Panc1 (cell line): ENCODE data around the gene GALNT14. TPM values are rescaled to one million over a fixed set of nuclear protein-coding genes. Genes with fewer than 3 reads are reported as not detected.

Experiments
- ATAC-seq: fragments of 200-7000 bp; cut with Tn5 transposase; 2 replicates; pipeline ENCODE4 v1.9.1; 2020; ENCODE audit warnings: mild to moderate bottlenecking, moderate library complexity
- BruUV-seq: library from RNA; stranded (reverse); fragments of 400-500 nt; replicated peaks from 2 replicates; lab custom pipeline; 2021; lab: Mats Ljungman, UMichigan
- CTCF ChIA-PET: fragments of 300-600 bp; sonication (Branson Sonifier 250); formaldehyde crosslinking; loops from one replicate; lab custom pipeline; 2022; ENCODE audit warnings: antibody characterized with exemption; lab: Charles Lee
- POLR2A ChIA-PET: fragments of 300-600 bp; sonication (Branson Sonifier 250); formaldehyde crosslinking; loops from one replicate; lab custom pipeline; 2022; ENCODE audit warnings: antibody characterized with exemption; lab: Charles Lee
- DNase-seq: peaks from one replicate; pipeline ENCODE4 v3.0.0-alpha.2; 2010; ENCODE audit warnings: low read depth, low spot score
- H3K27ac ChIP-seq: 2 replicates; pipeline ENCODE4 v1.5.1; 2011; ENCODE audit warnings: mild to moderate bottlenecking, low read length, inconsistent platforms
- H3K27me3 ChIP-seq: fragments of 200-500 bp; sonication (Bioruptor generic); 2 replicates; pipeline ENCODE4 v1.6.0; 2014; ENCODE audit warnings: low read length, inconsistent platforms; ENCODE audit not compliant: control insufficient read depth, insufficient read depth
- H3K36me3 ChIP-seq: fragments of 200-500 bp; sonication (Bioruptor generic); 2 replicates; pipeline ENCODE4 v1.5.1; 2014; ENCODE audit warnings: inconsistent platforms, mild to moderate bottlenecking, low read length, moderate library complexity; ENCODE audit not compliant: control insufficient read depth, insufficient read depth
- H3K4me1 ChIP-seq: 2 replicates; pipeline ENCODE4 v1.5.1; 2011; ENCODE audit warnings: inconsistent platforms, mild to moderate bottlenecking, low read length, moderate library complexity; ENCODE audit not compliant: control insufficient read depth, insufficient read depth
- H3K4me3 ChIP-seq, 2 experiments: 2 replicates each; pipeline ENCODE4 v1.5.1; 2011 to 2012; ENCODE audit warnings: low read depth in 2 of 2, low read length in 2 of 2, mild to moderate bottlenecking in 2 of 2, inconsistent platforms in 1 of 2, moderate library complexity in 1 of 2
- H3K9me3 ChIP-seq: fragments of 200-500 bp; sonication (Bioruptor generic); 2 replicates; pipeline ENCODE4 v1.5.1; 2014; ENCODE audit warnings: low read depth, mild to moderate bottlenecking, inconsistent platforms, low read length, moderate library complexity; ENCODE audit not compliant: control insufficient read depth, insufficient read depth
- CTCF ChIP-seq: fragments of 450-650 bp; IDR thresholded peaks from 2 replicates; pipeline ENCODE4 v1.5.1; 2017; ENCODE audit warnings: mild to moderate bottlenecking
- POLR2AphosphoS5 ChIP-seq: IDR thresholded peaks from 2 replicates; pipeline ENCODE4 v1.6.1; 2012; ENCODE audit warnings: mild to moderate bottlenecking, low read depth, low read length, moderate library complexity
- SIN3A ChIP-seq: IDR thresholded peaks from 2 replicates; pipeline ENCODE4 v1.6.1; 2012; ENCODE audit warnings: low read depth, mild to moderate bottlenecking, low read length, moderate library complexity, borderline replicate concordance; ENCODE audit not compliant: insufficient read depth
- TCF7L2 ChIP-seq: IDR thresholded peaks from 2 replicates; pipeline ENCODE4 v1.6.1; 2011; ENCODE audit warnings: mild to moderate bottlenecking, low read depth, low read length, inconsistent platforms
- in situ Hi-C: cut with HindIII; loops from 2 replicates; pipeline ENCODE4 v1.10.0; 2016; ENCODE audit warnings: low sequenced_read_pairs, low pct_unique_long_range_greater_than_20kb
- intact Hi-C: fragments of 100-400 bp; cut with micrococcal nuclease; formaldehyde crosslinking; loops from one replicate; pipeline ENCODE4 v1.10.0; 2022; ENCODE audit not compliant: unreplicated experiment
- total RNA-seq: library from RNA; stranded (reverse); gene quantifications from one replicate; pipeline ENCODE4 v1.2.1, GENCODE V29; 2021; ENCODE audit not compliant: unreplicated experiment
- TF ChIP-seq, protein P1 (sequence below), 2 experiments: IDR thresholded peaks; 2 replicates each; pipeline ENCODE4 v1.6.1; 2011 to 2012; ENCODE audit warnings: low read depth in 2 of 2, control low read depth in 1 of 2, low read length in 1 of 2, mild to moderate bottlenecking in 1 of 2, moderate library complexity in 1 of 2; ENCODE audit not compliant: insufficient read depth in 1 of 2

Gene GALNT14
- total RNA-seq, 1 experiment from 2014 or later, result 0.67 TPM

- Histone ChIP-seq H3K4me1 (no peaks in the 10 kb centered on the region; the same call in 1 of the 2 replicates), H3K27ac (no peak overlapping the region), H3K4me3 (no peak overlapping the region), H3K36me3 (no peaks in the 10 kb centered on the region), H3K9me3 (no peaks in the 10 kb centered on the region), H3K27me3 (peaks cover 9% of the 10 kb centered on the region)
- ChIA-PET CTCF (no interaction called here), POLR2A (no interaction called here)
- in situ Hi-C loops (no loop called here), intact Hi-C loops (no loop called here)
- no TSS peak for BruUV-seq
- ATAC-seq, result no peak
- TF ChIP-seq CTCF (no peak), TCF7L2 (no peak), POLR2AphosphoS5 (no peak), SIN3A (no peak)
- TF ChIP-seq, protein P1, sequence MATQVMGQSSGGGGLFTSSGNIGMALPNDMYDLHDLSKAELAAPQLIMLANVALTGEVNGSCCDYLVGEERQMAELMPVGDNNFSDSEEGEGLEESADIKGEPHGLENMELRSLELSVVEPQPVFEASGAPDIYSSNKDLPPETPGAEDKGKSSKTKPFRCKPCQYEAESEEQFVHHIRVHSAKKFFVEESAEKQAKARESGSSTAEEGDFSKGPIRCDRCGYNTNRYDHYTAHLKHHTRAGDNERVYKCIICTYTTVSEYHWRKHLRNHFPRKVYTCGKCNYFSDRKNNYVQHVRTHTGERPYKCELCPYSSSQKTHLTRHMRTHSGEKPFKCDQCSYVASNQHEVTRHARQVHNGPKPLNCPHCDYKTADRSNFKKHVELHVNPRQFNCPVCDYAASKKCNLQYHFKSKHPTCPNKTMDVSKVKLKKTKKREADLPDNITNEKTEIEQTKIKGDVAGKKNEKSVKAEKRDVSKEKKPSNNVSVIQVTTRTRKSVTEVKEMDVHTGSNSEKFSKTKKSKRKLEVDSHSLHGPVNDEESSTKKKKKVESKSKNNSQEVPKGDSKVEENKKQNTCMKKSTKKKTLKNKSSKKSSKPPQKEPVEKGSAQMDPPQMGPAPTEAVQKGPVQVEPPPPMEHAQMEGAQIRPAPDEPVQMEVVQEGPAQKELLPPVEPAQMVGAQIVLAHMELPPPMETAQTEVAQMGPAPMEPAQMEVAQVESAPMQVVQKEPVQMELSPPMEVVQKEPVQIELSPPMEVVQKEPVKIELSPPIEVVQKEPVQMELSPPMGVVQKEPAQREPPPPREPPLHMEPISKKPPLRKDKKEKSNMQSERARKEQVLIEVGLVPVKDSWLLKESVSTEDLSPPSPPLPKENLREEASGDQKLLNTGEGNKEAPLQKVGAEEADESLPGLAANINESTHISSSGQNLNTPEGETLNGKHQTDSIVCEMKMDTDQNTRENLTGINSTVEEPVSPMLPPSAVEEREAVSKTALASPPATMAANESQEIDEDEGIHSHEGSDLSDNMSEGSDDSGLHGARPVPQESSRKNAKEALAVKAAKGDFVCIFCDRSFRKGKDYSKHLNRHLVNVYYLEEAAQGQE (IDR thresholded peaks at IDR 0.05; ENCODE audit: insufficient read depth in 1 of 2, low read depth in 2 of 2, low read length in 1 of 2), result no peak
- no peak for DNase-seq
Observed at GRCh38 chr2:31002537-31003150, 135.6 kb downstream of the GALNT14 start.

DNA sequence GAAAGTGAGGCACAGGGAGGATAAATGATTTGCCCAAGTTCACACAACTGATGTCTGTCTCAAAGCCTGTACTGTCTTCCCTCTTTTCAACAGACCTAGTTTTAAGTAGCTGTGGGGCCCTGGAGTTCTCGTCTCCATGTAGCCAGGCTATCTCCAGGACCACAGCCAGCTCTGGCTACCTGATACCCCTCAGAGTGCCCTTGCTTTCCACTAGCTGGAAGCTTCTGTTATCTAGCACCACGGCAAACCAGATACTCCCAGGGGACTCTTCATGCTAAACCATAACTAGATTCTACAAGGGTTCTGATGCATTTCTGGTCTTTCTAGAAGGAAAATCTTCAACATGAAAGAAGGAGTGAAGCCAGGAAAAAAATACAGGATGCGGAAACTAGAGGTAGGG lies 137.3 kb downstream of the GALNT14 start:
- CTCF ChIA-PET, result no interaction called here

More for the DNA sequence above, 137.3 kb downstream of the GALNT14 start:
- POLR2A ChIA-PET, result no interaction called here
- Histone ChIP-seq H3K4me3 (no peak overlapping the region), H3K27ac (no peak overlapping the region), H3K27me3 (peaks cover 4% of the 10 kb centered on the region), H3K4me1 (no peaks in the 10 kb centered on the region; the same call in 1 of the 2 replicates), H3K36me3 (no peaks in the 10 kb centered on the region), H3K9me3 (no peaks in the 10 kb centered on the region)
- no peak for ATAC-seq
- TF ChIP-seq, protein P1 (IDR thresholded peaks at IDR 0.05; ENCODE audit: insufficient read depth in 1 of 2, low read depth in 2 of 2, low read length in 1 of 2), result no peak
- TF ChIP-seq SIN3A, result no peak
- TF ChIP-seq CTCF, result no peak
- no peak for TF ChIP-seq TCF7L2
- TF ChIP-seq POLR2AphosphoS5, result no peak
- in situ Hi-C loops, result no loop called here
- no peak for DNase-seq
- no TSS peak for BruUV-seq
- intact Hi-C loops, result no loop called here
